SK-N-MC (cell line): ENCODE measurements around the gene RXFP4.
"Not testable (repeated sequence)": the region's sequence is repeated elsewhere in the genome, so short reads cannot be mapped to it uniquely, and the experiment has no call there.

Experiments used
- DNase-seq: peaks from one replicate; pipeline ENCODE4 v3.0.0-alpha.2; 2011; ENCODE audit warnings: low read depth, low spot score
- H3K27ac ChIP-seq: fragments of 200-600 bp; sonication (generic); 2 replicates; pipeline ENCODE4 v1.5.1; 2016; ENCODE audit warnings: mixed run types
- H3K36me3 ChIP-seq: fragments of 200-600 bp; sonication (generic); 2 replicates; pipeline ENCODE4 v1.6.1; 2017; ENCODE audit warnings: antibody characterized with exemption, low read length, mixed read lengths; ENCODE audit not compliant: insufficient read depth
- H3K4me3 ChIP-seq: fragments of 200-600 bp; sonication (generic); 2 replicates; pipeline ENCODE4 v1.5.1; 2016
- H3K9ac ChIP-seq: fragments of 200-600 bp; sonication (generic); 2 replicates; pipeline ENCODE4 v1.8.0; 2017; ENCODE audit warnings: mixed run types, mixed read lengths; ENCODE audit not compliant: insufficient read length
- H3K9me3 ChIP-seq: fragments of 200-600 bp; sonication (generic); 2 replicates; pipeline ENCODE4 v1.6.1; 2017; ENCODE audit warnings: low read depth, mild to moderate bottlenecking, antibody characterized with exemption, low read length, moderate library complexity, mixed read lengths
- EZH2 ChIP-seq: fragments of 200-600 bp; sonication (generic); IDR thresholded peaks from one replicate; pipeline ENCODE4 v1.6.1; 2017; ENCODE audit warnings: antibody characterized with exemption
- FOXP2 ChIP-seq: optimal IDR thresholded peaks from 2 replicates; pipeline ENCODE3; 2011; ENCODE audit warnings: mild to moderate bottlenecking, moderate library complexity; ENCODE audit not compliant: insufficient read depth; ENCODE audit errors: extremely low read length, control extremely low read depth
- POLR2AphosphoS5 ChIP-seq: IDR thresholded peaks from 2 replicates; pipeline ENCODE4 v1.6.1; 2012; ENCODE audit warnings: mild to moderate bottlenecking, low read depth, low read length, borderline replicate concordance

The RXFP4 gene

DNA sequence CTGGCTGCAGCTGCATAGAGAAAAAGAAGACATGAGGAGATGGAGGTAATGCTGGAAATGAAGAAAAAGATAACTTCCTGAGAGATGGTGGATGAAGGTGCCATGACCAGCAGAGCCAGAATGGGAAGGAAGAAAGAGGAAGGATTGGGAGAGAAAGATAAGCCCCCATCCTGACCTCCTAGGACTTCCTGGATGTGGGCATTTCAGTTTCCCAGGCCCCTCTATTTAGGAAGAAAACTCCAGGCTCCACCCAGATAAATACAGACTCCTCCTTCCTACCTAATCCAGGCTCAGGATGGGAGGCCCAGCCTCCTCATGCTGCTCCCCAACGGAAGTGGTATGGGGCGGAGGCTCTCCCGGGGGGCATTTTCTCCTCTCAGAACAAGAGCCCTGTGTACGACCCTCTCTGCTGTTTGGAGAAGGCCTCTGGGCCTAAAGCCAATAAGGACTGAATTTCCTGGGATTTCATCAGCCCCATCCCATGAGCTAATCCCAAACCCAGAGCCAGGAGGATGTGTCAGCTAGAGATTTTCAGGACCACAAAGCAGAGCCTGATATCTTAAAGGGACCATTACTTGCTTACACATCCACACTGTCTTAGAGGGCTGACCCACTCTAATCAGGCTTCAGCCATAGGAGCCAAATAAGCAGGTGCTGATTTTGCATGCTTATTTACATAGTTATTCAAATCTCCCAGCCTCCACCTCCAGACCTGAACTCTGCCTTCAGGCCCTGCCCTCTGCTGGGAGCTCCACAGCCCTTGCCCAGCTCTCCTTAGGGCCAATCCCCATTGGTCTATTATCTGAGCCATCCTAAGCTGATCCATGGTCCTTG, 42.0 kb downstream of the RXFP4 start:
- Histone ChIP-seq H3K27ac (peak overlapping the region; percentile 95), H3K4me3 (peak overlapping the region; percentile 93), H3K9me3 (no peaks in the 10 kb centered on the region), H3K36me3 (peaks cover 4% of the 10 kb centered on the region; the same call in 1 of the 2 replicates), H3K9ac (peak overlapping the region; percentile 81)
- TF ChIP-seq FOXP2, result peak; percentile 44
- no peak for TF ChIP-seq EZH2
- no peak; the same call in 1 of the 2 replicates for TF ChIP-seq POLR2AphosphoS5
- peak; percentile 95 for DNase-seq

DNA sequence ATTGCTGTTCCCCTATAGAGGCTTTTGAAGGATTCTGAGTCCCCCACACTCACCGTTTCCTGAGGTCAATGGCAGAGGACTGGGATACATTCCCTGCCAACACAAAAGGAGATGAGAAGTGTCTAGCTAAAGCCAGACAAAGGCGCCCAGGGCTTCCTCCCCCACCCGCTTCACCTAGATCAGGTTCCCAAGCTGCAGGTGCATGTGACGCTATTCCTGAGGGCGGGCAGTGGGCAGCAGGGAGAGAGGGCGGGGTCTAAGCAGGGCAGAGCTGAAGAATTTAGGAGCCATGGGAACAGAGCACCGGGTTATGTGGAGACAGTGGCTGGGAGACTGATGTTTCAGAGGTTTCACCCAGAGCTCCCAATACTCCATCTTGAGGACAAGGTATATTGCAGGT, 42.9 kb downstream of the RXFP4 start:
- H3K27ac ChIP-seq, result peak overlapping the region; percentile 95
- peaks cover 4% of the 10 kb centered on the region; the same call in 1 of the 2 replicates for H3K36me3 ChIP-seq
- no peak overlapping the region for H3K4me3 ChIP-seq
- H3K9me3 ChIP-seq, result no peaks in the 10 kb centered on the region
- H3K9ac ChIP-seq, result peak overlapping the region; percentile 70
- DNase-seq, result no peak
- TF ChIP-seq FOXP2 (no peak), EZH2 (no peak), POLR2AphosphoS5 (no peak)

GRCh38 chr1:155984903-155985645, 43.6 kb downstream of the RXFP4 start:
- H3K36me3 ChIP-seq, DNase-seq, H3K4me3 ChIP-seq, H3K9ac ChIP-seq, H3K9me3 ChIP-seq: not testable (repeated sequence)
- peak overlapping the region; percentile 39; the same call in 1 of the 2 replicates for H3K27ac ChIP-seq

DNA sequence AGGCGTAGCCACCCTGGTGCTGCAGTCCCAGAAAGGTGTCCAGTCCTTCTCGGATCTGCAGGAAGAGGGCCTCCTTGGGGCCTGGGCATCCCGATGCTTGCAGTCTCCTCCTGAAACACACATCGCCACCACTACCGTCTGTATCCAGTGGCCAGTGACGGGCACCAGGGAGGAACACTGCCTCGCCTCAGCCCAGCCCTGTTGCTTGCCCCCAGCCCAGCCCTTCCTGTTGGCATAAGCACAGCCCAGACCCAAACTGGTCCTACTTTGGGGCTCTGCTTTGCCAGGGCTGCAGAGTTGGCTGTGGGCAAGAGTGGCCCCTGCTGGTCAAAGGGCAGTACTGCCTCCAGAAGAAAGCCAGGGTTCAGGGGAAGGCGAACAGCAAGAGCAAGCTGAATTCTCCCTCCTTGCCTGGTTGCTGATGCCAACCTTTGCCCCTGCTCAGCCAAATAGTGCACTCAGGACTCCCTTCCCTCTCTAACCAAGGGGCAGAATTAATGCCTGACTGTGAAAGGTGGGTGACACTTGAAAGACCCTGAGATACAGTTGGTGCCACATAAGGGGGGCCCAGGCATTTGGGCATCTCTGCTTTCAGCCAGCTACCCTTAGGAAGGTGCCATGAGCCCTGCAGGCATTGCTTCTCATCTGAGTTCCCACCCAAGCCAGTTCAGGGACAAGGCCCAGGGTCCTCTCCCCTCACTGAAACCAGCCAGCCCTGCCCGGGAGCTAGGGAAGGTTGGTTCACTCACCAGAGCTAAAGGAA, 48.0 kb downstream of the RXFP4 start:
- no peak for DNase-seq
- no peak overlapping the region for H3K4me3 ChIP-seq
- no peak overlapping the region for H3K9ac ChIP-seq

DNA sequence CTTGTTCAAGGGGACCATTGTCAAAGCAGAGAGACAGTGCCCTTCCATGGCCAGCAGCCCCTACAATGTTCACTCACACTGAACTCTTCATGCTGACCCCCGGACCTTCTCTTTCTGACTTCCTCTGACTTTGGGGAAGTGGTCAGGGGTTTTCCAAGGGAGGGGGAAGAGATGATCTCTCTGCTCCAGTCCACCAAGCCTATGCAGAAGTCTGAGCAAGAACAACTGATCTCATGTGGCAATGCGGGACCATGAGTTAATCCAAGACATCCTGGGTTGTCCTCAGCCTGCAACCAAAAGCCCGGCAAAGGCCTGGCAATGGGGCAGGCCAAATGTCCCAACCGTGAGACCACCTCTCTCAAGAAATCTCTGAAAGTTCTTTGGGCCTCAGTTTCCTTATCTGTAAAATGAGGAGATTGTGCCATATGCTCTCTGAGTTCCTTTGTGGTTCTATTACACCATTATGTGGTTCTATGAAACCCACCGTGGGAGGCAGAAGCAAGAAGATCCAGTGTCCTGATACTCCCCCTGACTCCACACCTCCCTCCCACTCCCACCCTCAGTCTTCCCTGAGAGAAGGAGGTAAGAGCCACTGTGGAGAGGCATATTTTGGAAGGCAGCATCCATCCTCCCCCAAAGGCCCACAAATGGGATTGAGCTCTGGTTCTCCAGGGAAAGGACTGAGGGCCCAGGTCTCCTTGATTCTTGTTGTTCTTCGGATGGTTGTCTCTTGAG, 48.7 kb downstream of the RXFP4 start:
- TF ChIP-seq FOXP2, result no peak
- no peak for TF ChIP-seq POLR2AphosphoS5
- no peak for TF ChIP-seq EZH2
- Histone ChIP-seq H3K9me3 (no peaks in the 10 kb centered on the region), H3K9ac (no peak overlapping the region), H3K4me3 (no peak overlapping the region), H3K36me3 (no peaks in the 10 kb centered on the region), H3K27ac (no peak overlapping the region)
- DNase-seq, result no peak

More for the DNA sequence above, 48.0 kb downstream of the RXFP4 start:
- TF ChIP-seq EZH2 (no peak), POLR2AphosphoS5 (no peak), FOXP2 (no peak)
- Histone ChIP-seq H3K9me3 (no peaks in the 10 kb centered on the region), H3K27ac (no peak overlapping the region), H3K36me3 (no peaks in the 10 kb centered on the region)
